HG03108 (cell line): ENCODE measurements around the gene DNAH1.

Experiments
- ATAC-seq: cut with Tn5 transposase; IDR thresholded peaks from one replicate; pipeline ENCODE4 v1.9.1; 2021; ENCODE audit warnings: moderate library complexity; ENCODE audit not compliant: unreplicated experiment

Gene DNAH1

DNA sequence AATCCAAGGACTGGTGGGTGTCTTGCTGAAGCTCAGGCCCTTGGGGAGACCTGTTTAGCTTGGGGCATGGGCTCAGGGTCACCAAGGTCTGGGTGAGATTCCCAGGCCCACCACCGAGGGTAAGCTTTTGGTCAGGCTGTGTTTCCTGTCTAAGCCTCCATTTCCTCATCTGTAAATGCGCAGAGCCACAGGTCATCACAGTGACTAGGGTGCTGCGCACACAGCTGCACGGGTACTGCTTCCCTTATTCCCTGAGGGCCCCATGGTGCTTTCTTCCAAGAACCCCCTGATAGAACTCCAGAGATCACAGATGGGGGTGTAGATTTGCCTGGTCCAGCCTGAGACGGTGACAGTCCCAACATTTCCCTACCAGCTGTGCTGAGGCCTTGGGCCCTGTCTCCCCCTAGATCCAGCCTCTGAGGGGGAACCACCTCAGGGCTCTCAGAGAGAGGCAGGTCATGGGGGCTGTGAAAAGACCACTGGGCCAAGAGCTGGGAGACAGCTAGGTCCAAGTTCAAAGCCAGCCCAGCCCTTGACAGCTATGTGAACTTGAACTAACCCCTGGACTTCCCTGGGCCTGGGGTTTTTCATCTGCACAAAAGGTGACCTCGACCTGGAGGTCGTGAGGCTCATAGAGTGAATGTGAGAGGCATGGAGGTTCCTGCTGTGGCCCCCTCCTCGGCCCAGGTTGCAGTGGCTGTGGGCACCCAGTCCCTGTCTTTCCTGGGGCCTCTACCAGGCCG lies 68.1 kb downstream of the DNAH1 start:
- ATAC-seq: no peak

DNA sequence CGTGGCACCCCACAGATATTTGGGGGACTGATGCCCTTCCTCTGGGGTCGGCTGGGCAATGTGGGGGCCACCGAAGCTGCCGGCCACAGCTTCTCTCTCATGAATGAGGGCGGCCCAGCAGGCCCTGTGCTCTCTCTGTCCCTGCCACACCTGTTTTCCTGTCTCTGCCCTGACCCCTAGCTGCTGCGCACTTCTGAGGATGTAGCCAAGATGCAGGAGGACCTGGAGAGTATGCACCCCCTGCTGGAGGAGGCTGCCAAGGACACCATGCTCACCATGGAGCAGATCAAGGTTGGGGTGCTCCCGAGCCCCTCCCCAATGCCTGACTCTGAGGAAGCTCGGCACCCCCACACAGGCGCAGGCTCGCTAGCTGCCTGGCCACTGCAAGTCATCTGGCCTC lies 69.0 kb downstream of the DNAH1 start:
- no peak for ATAC-seq

DNA sequence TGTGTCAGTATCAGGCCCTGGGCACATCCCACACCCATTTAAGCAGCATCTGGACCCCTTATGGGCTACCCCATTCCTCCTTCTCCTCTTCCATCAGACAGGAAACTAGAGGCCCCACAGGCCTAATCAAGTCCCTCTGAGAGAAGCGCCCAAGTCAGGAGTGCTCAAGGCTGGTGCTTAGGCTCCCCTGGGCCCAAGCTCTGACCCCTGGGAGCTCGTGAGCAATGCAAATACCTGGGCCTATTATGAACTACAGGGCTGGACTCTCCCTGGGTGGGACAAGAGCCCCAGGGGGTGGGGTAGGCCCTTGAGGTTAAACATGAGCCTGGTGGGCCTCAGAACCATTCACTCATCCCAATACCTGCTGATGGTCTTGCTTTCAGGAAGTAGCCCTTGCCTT lies 71.4 kb downstream of the DNAH1 start:
- ATAC-seq: no peak

DNA sequence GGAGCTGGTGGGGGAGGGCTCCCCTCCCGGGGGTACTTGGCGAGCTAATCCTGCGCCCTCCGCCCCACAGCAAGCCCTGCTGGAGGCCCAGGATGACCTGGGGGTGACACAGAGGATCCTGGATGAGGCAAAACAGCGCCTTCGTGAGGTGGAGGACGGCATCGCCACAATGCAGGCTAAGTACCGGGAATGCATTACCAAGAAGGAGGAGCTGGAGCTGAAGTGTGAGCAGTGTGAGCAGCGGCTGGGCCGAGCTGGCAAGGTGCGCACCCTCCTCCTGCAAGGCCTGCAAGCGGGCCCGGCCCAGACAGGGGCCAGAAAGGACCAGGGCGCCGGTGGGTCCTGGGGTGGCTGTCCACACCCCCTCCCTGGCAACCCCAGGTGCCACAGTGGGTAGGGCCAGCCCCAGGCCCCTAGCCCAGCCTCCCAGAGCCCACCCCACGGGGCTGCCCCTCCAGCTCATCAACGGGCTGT lies 72.3 kb downstream of the DNAH1 start:
- ATAC-seq: no peak

DNA sequence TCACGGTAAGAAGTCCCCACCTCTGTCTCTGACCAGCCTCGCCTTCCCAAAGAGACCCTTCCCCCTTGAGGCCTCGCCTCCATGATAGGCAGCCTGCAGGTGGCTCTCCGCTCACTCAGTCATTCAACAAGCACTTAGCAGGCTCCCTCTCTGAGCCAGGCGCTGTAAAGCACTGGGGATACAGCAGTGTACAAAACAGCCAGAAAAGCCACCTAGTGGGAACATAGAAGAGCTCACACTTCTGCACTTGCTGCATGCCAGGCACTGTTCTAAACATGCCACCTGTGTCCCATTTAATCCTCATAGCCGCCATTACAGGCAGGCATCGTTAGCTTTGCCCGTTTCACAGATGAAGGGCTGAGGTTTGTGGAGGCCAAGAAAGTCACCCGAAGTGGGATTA lies 72.8 kb downstream of the DNAH1 start:
- no peak for ATAC-seq

DNA sequence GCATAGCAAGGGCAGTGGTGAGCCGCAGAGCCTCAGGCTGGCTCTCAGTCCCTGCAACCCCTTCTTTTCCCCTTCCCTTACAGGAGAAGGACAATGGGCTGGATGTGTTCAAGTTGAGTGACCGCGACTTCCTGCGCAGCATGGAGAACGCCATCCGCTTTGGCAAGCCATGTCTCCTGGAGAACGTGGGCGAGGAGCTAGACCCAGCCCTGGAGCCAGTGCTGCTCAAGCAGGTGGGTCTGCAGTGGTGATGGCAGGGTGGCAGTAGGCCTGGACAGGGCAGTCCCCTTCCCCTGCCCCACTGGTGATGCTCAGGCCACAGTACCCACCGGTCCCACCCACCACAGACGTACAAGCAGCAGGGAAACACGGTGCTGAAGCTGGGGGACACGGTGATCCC lies 75.0 kb downstream of the DNAH1 start:
- ATAC-seq: no peak

DNA sequence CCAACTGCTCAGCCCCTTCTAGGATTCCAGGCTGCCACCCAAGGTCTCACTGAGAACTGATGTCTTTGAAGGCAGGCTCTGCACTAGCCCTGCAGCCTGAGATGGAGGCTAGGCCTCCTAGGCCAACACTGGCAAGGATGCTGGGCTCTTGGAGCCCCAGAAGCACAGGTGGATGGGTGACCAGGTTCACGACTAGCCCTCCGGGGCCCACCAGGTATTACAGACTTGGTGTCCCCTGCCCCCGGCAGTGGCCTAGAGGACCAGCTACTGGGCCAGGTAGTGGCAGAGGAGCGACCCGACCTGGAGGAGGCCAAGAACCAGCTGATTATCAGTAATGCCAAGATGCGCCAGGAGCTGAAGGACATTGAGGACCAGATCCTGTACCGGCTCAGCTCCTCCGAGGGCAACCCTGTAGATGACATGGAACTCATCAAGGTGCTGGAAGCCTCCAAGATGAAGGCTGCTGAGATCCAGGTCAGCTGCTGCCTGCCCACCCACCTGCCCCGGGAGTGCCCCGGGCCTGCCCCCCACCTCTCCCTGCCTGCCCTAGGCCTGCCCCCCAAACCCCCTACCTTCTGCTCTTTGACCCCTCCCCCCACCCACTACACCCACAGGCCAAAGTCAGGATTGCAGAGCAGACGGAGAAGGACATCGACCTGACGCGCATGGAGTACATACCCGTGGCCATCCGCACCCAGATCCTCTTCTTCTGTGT lies 76.3 kb downstream of the DNAH1 start:
- ATAC-seq: no peak

DNA sequence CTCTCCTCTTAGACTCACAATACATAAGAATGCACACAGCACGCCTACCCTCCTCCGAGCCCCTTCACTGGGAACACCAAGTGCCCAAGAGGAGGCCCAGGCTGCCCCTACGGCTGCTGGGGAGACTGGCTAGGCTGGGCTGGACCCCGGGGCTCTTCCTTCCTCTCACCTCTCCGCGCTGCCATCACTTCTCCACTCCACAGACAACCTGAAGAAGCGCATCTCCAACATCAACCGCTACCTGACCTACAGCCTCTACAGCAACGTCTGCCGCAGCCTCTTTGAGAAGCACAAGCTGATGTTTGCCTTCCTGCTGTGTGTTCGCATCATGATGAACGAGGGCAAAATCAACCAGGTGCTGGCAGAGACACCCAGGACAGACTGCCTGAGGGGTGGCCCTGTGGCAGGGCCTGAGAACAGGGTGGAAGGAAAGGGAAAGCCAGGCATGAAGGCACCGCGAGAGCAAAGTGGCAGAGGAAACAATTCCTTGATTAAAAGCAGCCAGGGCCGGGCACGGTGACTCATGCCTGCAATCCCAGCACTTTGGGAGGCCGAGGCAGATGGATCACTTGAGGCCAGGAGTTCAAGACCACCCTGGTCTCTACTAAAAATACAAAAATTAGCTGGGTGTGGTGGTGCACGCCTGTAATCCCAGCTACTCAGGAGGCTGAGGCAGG lies 77.2 kb downstream of the DNAH1 start:
- no peak for ATAC-seq

DNA sequence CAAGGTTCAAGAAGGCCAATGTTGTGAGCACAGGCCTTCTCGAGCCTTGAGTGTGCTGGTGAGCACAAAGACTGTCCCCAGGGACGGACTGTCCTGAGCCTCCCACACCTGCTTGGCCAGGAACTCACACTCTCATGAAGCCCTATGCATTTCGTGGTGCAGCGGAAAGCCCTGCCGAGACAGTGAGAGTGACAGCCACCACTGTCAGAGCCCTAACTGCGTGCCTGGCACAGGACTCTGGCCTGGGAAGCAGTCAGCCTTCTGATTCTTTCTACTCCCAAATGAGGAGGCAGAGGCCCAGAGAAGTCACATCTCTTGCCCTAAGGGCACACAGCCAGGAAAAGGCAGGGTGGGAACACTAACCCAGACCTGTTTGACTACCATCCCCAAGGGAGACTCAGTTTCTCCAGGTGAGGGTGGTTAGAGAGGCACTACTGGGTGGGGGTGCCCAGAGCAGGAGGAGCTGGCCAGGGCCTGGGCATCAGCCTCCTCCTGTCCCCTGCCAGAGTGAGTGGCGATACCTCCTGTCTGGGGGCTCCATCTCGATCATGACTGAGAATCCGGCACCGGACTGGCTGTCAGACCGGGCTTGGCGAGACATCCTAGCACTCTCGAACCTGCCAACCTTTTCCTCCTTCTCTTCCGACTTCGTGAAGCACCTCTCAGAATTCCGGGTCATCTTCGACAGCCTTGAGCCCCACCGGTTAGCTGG lies 78.0 kb downstream of the DNAH1 start:
- no peak for ATAC-seq

DNA sequence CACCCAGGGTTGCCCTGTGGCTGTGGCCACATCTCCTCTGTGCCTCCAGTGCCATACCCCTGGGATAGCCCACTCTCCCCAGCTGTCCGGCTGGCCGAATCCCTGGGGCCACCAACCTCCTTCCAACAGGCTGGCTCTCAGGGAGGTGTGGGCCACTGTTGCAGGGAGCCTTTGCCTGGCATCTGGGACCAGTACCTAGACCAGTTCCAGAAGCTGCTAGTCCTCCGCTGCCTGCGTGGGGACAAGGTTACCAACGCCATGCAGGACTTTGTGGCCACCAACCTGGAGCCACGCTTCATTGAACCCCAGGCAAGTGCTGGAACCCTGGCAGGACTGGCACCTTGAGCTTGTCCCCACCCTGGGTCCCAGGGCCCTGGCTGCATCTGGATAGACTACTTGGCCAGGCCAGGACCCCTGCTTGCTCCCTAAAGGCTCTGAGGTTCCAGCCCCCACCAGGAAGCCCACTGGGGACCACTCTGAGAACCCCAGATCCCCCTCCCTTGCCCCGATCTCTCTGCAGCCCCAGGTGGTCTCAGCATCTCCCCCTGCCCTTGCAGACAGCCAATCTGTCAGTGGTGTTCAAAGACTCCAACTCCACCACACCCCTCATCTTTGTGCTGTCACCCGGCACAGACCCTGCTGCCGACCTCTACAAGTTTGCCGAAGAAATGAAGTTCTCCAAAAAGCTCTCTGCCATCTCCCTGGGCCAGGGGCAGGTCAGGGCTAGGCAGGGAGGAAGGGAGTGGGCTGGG lies 78.8 kb downstream of the DNAH1 start:
- ATAC-seq: no peak

DNA sequence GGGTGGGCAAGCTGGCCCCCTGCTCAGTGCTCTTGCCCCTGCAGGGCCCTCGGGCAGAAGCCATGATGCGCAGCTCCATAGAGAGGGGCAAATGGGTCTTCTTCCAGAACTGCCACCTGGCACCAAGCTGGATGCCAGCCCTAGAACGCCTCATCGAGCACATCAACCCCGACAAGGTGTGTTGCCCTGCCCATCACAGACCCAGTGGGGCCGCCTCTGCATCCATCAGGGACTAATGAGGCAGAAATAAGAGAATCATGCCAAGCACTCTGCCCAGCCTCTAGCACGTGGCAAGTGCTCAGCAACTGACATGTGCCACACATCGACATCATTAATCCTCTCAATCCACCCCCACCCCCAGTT lies 79.4 kb downstream of the DNAH1 start:
- no peak for ATAC-seq

DNA sequence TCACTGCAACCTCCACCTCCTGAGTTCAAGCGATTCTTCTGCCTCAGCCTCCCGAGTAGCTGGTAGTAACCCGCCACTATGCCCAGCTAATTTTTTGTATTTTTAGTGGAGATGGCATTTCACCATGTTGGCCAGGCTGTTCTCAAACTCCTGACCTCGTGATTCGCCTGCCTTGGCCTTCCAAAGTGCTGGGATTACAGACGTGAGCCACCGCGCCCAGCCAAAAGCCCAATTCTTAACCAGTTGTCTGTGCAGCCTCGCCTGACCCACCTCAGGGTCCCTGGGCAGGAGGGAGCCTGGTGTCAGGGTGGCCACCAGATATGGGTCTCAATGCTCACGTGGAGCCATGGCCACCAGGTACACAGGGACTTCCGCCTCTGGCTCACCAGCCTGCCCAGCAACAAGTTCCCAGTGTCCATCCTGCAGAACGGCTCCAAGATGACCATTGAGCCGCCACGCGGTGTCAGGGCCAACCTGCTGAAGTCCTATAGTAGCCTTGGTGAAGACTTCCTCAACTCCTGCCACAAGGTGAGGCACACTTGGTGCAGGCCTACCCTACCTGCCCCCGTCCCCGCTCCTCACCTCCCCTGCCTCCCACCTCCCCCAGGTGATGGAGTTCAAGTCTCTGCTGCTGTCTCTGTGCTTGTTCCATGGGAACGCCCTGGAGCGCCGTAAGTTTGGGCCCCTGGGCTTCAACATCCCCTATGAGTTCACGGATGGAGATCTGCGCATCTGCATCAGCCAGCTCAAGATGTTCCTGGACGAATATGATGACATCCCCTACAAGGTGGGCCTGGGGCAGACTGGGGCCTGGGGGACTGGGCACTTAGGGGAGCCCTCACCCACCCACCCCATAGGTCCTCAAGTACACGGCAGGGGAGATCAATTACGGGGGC lies 80.1 kb downstream of the DNAH1 start:
- no peak for ATAC-seq

DNA sequence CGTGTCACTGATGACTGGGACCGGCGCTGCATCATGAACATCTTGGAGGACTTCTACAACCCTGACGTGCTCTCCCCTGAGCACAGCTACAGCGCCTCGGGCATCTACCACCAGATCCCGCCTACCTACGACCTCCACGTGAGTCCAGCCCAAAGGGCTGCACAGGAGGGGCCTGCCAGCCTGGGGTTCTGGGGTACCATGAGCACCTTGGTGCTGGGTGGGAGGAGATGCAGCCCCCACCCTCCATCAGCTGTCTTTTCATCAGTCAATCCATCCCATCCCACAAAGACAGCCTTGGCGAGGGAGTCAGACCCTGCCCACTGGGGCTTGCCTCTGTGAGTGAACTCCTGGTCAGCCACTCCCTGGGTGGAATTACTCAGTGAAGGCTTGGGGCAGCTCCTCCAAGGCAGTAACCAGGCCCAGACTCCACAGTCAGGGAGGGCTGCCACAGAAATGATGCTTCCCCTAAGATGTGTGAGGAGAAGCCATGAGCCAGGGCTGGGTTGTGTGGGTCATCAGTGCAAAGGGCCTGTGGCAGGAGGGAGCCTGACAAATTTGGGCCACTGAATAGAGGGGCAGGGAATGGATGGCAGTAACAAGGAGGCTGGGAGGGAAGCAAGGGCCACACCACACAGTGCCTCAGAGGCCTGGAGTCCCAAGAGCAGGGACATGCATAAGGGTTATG lies 80.9 kb downstream of the DNAH1 start:
- no peak for ATAC-seq

DNA sequence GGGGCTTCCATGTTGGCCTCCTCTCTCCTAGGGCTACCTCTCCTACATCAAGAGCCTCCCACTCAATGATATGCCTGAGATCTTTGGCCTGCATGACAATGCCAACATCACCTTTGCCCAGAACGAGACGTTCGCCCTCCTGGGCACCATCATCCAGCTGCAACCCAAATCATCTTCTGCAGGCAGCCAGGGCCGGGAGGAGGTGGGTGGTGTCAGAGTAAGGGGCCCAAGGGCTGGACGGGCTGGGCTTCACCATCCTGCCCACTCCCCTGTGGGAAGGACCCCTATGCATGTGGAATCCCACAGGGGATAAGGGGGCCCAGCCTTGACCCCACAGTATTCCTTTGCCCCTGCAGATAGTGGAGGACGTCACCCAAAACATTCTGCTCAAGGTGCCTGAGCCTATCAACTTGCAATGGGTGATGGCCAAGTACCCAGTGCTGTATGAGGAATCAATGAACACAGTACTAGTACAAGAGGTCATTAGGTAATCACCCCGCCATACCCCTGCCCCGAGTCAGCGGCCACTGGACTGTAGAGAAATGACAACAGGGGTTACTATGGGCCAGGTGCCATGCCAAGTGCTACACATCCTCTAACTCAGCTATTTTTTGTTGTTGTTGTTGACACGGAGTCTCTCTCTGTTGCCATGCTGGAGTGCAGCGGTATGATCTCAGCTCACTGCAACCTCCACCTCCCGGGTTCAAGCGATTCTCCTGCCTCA lies 81.7 kb downstream of the DNAH1 start:
- no peak for ATAC-seq

DNA sequence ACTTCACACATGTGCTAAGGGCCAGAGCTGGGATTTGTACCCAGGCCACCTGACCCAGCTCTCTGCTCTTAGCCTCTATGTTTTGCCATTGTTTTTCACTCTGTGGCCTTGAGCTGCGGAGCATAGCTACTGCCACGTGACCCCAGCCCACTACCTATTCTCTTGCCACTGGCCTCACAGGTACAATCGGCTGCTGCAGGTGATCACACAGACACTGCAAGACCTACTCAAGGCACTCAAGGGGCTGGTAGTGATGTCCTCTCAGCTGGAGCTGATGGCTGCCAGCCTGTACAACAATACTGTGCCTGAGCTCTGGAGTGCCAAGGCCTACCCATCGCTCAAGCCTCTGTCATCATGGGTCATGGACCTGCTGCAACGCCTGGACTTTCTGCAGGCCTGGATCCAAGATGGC lies 82.6 kb downstream of the DNAH1 start:
- ATAC-seq: no peak

DNA sequence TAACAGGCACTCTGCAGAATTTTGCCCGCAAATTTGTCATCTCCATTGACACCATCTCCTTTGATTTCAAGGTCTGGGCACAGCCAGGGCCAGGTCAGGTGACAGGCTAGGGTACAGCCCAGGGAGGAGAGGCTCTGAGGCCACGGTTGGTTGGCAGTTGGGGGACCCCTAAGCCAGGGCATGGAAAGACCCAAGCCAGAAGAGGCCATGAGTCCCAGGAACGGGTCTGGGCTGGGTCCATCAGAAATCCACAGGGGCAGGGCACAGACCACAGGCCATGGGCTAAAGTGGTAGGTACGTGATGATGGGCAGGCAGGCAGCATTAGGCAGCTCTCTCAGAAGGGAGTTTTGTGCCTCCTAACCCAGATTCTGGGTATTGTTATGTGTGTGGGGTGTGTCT lies 83.0 kb downstream of the DNAH1 start:
- ATAC-seq: no peak

DNA sequence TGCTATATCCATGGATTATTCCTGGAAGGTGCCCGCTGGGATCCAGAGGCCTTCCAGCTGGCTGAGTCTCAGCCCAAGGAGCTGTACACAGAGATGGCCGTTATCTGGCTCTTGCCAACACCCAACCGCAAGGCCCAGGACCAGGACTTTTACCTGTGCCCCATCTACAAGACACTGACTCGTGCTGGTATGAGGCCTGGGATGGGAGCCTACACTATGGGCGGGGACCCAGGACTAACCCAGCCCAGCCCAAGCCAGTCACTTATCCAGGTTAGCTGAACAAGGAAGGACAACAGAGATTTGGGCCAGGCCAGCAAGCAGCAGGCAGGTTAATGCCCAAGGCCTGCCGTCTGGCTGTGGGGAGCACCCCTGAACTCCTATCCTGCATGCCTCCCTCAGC lies 83.5 kb downstream of the DNAH1 start:
- no peak for ATAC-seq

DNA sequence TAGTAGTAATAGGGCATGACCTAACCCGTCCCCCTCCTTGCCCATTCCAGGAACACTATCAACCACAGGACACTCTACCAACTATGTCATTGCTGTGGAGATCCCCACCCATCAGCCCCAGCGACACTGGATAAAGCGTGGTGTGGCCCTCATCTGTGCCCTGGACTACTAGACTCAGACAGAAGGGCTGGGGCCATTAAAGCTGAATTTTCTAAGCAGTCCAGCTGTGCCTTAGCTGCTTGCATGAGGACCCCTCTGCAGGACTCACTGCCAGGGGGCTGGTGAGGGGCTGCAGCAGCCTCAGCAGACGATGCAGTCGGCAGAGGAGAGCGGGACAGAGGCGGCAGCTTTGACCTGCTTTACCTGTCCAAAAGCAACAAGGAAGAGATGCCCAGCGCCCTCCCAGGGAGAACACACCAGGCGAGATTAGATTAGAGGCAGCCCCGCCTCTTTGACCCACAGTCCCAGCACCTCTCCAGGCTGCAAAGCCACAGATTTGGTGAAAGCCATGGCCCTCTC lies 84.2 kb downstream of the DNAH1 start:
- ATAC-seq: no peak
